Astrocyte (in vitro differentiated cells and primary cell): Measurements from ENCODE around the gene CHRM2.

Experiments used
- EZH2 ChIP-seq: IDR thresholded peaks from 2 replicates; pipeline ENCODE4 v1.6.1; 2012; ENCODE audit warnings: mild to moderate bottlenecking, low read length, inconsistent platforms; ENCODE audit not compliant: insufficient read depth
- TF ChIP-seq, protein P1 (sequence below): IDR thresholded peaks from 2 replicates; pipeline ENCODE4 v1.5.1; 2011; ENCODE audit warnings: low read depth, mild to moderate bottlenecking, inconsistent platforms, low read length, moderate library complexity; ENCODE audit not compliant: insufficient read depth

DNA sequence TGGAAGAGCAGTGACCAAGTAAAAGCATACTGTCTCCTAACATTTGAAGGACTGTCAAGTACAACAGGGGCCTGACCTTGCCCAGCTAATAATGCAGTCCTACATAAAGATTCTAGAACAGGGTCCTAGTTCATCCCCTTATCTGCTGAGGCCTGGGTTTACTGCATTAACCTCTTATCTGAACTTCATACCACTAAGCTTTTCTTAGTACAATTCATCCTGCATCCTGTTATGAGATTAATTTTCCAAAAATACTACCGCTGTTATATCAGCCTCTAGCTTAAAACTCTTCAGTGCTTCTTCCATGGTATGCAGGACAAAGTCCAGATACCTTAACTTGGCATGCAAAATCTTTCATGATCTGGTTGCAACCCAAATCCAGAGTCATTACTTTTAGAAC, 72.5 kb downstream of the CHRM2 start:
- TF ChIP-seq EZH2, result no peak
- TF ChIP-seq, protein P1, sequence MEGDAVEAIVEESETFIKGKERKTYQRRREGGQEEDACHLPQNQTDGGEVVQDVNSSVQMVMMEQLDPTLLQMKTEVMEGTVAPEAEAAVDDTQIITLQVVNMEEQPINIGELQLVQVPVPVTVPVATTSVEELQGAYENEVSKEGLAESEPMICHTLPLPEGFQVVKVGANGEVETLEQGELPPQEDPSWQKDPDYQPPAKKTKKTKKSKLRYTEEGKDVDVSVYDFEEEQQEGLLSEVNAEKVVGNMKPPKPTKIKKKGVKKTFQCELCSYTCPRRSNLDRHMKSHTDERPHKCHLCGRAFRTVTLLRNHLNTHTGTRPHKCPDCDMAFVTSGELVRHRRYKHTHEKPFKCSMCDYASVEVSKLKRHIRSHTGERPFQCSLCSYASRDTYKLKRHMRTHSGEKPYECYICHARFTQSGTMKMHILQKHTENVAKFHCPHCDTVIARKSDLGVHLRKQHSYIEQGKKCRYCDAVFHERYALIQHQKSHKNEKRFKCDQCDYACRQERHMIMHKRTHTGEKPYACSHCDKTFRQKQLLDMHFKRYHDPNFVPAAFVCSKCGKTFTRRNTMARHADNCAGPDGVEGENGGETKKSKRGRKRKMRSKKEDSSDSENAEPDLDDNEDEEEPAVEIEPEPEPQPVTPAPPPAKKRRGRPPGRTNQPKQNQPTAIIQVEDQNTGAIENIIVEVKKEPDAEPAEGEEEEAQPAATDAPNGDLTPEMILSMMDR, result no peak
